GM19463 (cell line): ENCODE results near the gene BRIX1.
A peak's percentile ranks its signal among the peaks of the same experiment; 100 is the strongest.
"Not testable (repeated sequence)": the region's sequence is repeated elsewhere in the genome, so short reads cannot be mapped to it uniquely, and the experiment has no call there.

Experiments used
- ATAC-seq: cut with Tn5 transposase; IDR thresholded peaks from one replicate; pipeline ENCODE4 v1.9.1; 2021; ENCODE audit warnings: mild to moderate bottlenecking, moderate library complexity; ENCODE audit not compliant: unreplicated experiment

BRIX1 gene

GRCh38 chr5:34957857-34958690 lies 42.6 kb downstream of the BRIX1 start:
- ATAC-seq, result peak; percentile 38

- ATAC-seq, result peak; percentile 94
These were observed 43.8 kb downstream of the BRIX1 start for GRCh38 chr5:34959323-34959722.

- no peak for ATAC-seq
These were observed 52.0 kb downstream of the BRIX1 start for GRCh38 chr5:34967540-34967939.

- ATAC-seq, result no peak
These were observed 52.7 kb downstream of the BRIX1 start for GRCh38 chr5:34968258-34968657.

- ATAC-seq, result no peak
These were observed 55.0 kb downstream of the BRIX1 start for GRCh38 chr5:34970552-34970951.

GRCh38 chr5:34971655-34972054 lies 56.1 kb downstream of the BRIX1 start:
- not testable (repeated sequence) for ATAC-seq
